ENCODE measurements around the gene PLEKHB2.

The PLEKHB2 gene

DNA sequence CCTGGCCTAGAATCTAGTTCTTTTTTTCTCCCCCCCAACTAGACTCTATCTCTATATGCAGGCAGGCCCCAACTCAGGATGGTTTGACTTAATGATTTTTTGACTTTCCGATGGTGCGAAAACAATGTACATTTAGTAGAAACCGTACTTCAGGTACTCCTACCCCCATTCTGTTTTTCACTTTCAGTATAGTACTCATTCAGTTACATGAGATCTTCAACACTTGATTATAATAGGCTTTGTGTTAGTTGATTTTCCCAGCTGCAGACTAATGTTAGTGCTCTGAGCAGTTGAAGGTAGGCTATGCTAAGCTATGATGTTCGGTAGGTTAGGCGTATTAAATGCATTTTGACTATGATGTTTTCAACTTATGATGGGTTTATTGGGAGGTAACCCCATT is 37.7 kb downstream of the PLEKHB2 start (continued):
- TF ChIP-seq, protein P1, sequence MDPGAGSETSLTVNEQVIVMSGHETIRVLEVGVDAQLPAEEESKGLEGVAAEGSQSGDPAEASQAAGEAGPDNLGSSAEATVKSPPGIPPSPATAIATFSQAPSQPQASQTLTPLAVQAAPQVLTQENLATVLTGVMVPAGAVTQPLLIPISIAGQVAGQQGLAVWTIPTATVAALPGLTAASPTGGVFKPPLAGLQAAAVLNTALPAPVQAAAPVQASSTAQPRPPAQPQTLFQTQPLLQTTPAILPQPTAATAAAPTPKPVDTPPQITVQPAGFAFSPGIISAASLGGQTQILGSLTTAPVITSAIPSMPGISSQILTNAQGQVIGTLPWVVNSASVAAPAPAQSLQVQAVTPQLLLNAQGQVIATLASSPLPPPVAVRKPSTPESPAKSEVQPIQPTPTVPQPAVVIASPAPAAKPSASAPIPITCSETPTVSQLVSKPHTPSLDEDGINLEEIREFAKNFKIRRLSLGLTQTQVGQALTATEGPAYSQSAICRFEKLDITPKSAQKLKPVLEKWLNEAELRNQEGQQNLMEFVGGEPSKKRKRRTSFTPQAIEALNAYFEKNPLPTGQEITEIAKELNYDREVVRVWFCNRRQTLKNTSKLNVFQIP (CRISPR knock-in tag; IDR thresholded peaks at IDR 0.05; ENCODE audit: borderline replicate concordance, low read depth) = no peak
- TF ChIP-seq RARB (CRISPR knock-in tag; IDR thresholded peaks at IDR 0.05) (no peak), SNAI2 (CRISPR knock-in tag; IDR thresholded peaks at IDR 0.05) (no peak)

DNA sequence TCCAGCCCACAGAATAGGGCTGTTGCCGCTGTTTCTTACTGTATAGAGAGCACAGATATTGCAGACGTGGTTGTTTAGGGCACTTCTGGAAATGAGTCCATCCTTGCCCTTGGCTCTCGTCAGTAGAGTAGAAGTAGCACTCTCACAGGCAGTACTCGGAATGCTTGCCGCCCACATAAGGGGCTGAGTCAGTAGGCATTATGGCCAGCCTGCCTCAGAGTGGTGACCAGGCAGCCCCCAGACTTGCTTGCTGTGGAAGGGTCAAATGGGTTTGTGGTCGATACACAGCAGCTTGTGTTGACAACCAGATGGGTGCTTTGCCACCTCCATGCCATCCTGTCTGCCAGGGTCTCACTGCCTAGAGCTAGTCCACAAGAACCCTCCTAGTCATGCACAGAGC is 38.7 kb downstream of the PLEKHB2 start:
- no peak for ATAC-seq
- TF ChIP-seq PPARA (CRISPR knock-in tag; IDR thresholded peaks at IDR 0.05; ENCODE audit: borderline replicate concordance) (no peak), TCF4 (CRISPR knock-in tag; IDR thresholded peaks at IDR 0.05; ENCODE audit: borderline replicate concordance) (no peak), ZNF565 (CRISPR knock-in tag; conservative IDR thresholded peaks at IDR 0.05; ENCODE audit: low read depth) (no peak), ZFP30 (CRISPR knock-in tag; IDR thresholded peaks at IDR 0.05) (no peak), ZC3H10 (CRISPR knock-in tag; IDR thresholded peaks at IDR 0.05) (no peak), OSR1 (CRISPR knock-in tag; IDR thresholded peaks at IDR 0.05) (no peak), BACH2 (CRISPR knock-in tag; IDR thresholded peaks at IDR 0.05; ENCODE audit: borderline replicate concordance) (no peak), ISL1 (CRISPR knock-in tag; IDR thresholded peaks at IDR 0.05) (no peak), RARB (CRISPR knock-in tag; IDR thresholded peaks at IDR 0.05) (no peak), ZNF70 (CRISPR knock-in tag; IDR thresholded peaks at IDR 0.05) (no peak), CSDC2 (CRISPR knock-in tag; IDR thresholded peaks at IDR 0.05) (no peak)
- TF ChIP-seq, protein P2, sequence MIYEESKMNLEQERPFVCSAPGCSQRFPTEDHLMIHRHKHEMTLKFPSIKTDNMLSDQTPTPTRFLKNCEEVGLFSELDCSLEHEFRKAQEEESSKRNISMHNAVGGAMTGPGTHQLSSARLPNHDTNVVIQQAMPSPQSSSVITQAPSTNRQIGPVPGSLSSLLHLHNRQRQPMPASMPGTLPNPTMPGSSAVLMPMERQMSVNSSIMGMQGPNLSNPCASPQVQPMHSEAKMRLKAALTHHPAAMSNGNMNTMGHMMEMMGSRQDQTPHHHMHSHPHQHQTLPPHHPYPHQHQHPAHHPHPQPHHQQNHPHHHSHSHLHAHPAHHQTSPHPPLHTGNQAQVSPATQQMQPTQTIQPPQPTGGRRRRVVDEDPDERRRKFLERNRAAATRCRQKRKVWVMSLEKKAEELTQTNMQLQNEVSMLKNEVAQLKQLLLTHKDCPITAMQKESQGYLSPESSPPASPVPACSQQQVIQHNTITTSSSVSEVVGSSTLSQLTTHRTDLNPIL (CRISPR knock-in tag; IDR thresholded peaks at IDR 0.05; ENCODE audit: low read depth) = no peak
- TF ChIP-seq, protein P3, sequence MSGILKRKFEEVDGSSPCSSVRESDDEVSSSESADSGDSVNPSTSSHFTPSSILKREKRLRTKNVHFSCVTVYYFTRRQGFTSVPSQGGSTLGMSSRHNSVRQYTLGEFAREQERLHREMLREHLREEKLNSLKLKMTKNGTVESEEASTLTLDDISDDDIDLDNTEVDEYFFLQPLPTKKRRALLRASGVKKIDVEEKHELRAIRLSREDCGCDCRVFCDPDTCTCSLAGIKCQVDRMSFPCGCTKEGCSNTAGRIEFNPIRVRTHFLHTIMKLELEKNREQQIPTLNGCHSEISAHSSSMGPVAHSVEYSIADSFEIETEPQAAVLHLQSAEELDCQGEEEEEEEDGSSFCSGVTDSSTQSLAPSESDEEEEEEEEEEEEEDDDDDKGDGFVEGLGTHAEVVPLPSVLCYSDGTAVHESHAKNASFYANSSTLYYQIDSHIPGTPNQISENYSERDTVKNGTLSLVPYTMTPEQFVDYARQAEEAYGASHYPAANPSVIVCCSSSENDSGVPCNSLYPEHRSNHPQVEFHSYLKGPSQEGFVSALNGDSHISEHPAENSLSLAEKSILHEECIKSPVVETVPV (CRISPR knock-in tag; IDR thresholded peaks at IDR 0.05) = no peak

DNA sequence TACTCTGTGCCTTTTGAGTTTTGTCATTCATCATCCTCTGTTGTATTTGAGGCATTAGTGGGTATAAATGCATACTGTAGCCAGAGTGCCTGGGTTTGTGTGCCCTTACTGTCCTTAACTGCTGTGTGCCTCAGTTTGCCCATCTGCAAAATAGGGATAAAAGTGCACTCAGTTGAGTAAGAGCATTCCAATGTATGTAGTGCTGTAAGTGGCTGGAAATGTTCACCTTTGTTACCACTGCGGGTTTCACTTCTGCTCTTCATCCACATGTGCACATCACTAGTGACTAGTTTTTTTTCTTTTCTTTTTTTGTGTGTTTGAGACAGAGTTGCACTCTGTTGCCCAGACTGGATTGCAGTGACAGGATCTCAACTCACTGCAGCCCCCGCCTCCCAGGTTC is 39.9 kb downstream of the PLEKHB2 start:
- TF ChIP-seq, protein P3 (CRISPR knock-in tag; IDR thresholded peaks at IDR 0.05) = no peak
- TF ChIP-seq BACH2 (CRISPR knock-in tag; IDR thresholded peaks at IDR 0.05; ENCODE audit: borderline replicate concordance) (no peak), TOX (CRISPR knock-in tag; IDR thresholded peaks at IDR 0.05; ENCODE audit: borderline replicate concordance) (no peak), GLIS3 (CRISPR knock-in tag; IDR thresholded peaks at IDR 0.05) (no peak), PPARA (CRISPR knock-in tag; IDR thresholded peaks at IDR 0.05; ENCODE audit: borderline replicate concordance) (no peak), ESRRG (CRISPR knock-in tag; IDR thresholded peaks at IDR 0.05) (no peak)
- TF ChIP-seq, protein P1 (CRISPR knock-in tag; IDR thresholded peaks at IDR 0.05; ENCODE audit: borderline replicate concordance, low read depth) = no peak
- no peak for ATAC-seq

DNA sequence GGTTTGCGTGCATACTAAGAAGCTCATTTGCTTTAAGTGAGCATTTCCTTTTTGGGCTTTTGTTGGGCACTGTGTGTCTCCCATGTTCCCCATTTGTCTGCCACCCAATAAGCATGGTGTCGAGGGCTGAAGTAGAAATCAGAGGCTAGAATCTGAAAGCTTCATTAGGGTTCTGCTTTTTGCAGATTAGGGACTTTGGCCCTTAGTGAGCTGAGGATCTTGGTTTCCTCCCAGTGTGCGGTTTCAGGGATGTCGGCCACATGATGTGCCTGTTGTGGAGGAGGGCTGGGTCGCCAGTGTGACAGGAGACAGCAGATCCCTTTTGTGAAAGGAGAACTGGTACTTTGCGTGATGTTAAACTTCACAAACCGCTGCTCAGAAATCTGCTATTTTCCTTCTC is 41.1 kb downstream of the PLEKHB2 start:
- ATAC-seq = no peak
- TF ChIP-seq RARB (CRISPR knock-in tag; IDR thresholded peaks at IDR 0.05) = no peak
- no peak for TF ChIP-seq ZNF565 (CRISPR knock-in tag; conservative IDR thresholded peaks at IDR 0.05; ENCODE audit: low read depth)
- TF ChIP-seq BACH2 (CRISPR knock-in tag; IDR thresholded peaks at IDR 0.05; ENCODE audit: borderline replicate concordance) = no peak
- TF ChIP-seq, protein P2 (CRISPR knock-in tag; IDR thresholded peaks at IDR 0.05; ENCODE audit: low read depth) = no peak
- TF ChIP-seq ZFP3 (CRISPR knock-in tag; IDR thresholded peaks at IDR 0.05) = no peak
- no peak for TF ChIP-seq SNAI2 (CRISPR knock-in tag; IDR thresholded peaks at IDR 0.05)
- TF ChIP-seq, protein P4, sequence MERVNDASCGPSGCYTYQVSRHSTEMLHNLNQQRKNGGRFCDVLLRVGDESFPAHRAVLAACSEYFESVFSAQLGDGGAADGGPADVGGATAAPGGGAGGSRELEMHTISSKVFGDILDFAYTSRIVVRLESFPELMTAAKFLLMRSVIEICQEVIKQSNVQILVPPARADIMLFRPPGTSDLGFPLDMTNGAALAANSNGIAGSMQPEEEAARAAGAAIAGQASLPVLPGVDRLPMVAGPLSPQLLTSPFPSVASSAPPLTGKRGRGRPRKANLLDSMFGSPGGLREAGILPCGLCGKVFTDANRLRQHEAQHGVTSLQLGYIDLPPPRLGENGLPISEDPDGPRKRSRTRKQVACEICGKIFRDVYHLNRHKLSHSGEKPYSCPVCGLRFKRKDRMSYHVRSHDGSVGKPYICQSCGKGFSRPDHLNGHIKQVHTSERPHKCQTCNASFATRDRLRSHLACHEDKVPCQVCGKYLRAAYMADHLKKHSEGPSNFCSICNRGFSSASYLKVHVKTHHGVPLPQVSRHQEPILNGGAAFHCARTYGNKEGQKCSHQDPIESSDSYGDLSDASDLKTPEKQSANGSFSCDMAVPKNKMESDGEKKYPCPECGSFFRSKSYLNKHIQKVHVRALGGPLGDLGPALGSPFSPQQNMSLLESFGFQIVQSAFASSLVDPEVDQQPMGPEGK (CRISPR knock-in tag; IDR thresholded peaks at IDR 0.05; ENCODE audit: borderline replicate concordance) = no peak
- no peak for TF ChIP-seq ZFP30 (CRISPR knock-in tag; IDR thresholded peaks at IDR 0.05)
- TF ChIP-seq CSDC2 (CRISPR knock-in tag; IDR thresholded peaks at IDR 0.05) = no peak
- TF ChIP-seq, protein P1 (CRISPR knock-in tag; IDR thresholded peaks at IDR 0.05; ENCODE audit: borderline replicate concordance, low read depth) = no peak
- no peak for TF ChIP-seq OSR1 (CRISPR knock-in tag; IDR thresholded peaks at IDR 0.05)
- no peak for TF ChIP-seq GLIS3 (CRISPR knock-in tag; IDR thresholded peaks at IDR 0.05)
- TF ChIP-seq PPARA (CRISPR knock-in tag; IDR thresholded peaks at IDR 0.05; ENCODE audit: borderline replicate concordance) = no peak
- TF ChIP-seq ZNF70 (CRISPR knock-in tag; IDR thresholded peaks at IDR 0.05) = no peak
- no peak for TF ChIP-seq ZC3H10 (CRISPR knock-in tag; IDR thresholded peaks at IDR 0.05)
- TF ChIP-seq ARNTL (CRISPR knock-in tag; IDR thresholded peaks at IDR 0.05; ENCODE audit: borderline replicate concordance, low read depth) = no peak

All from SK-N-SH treated with all-trans-retinoic acid at 6 μM for 48 hours (cell line).